Trophoblast cell (in vitro differentiated cells and primary cell): Measurements from ENCODE around the gene TPK1.

Experiments
- DNase-seq, 2 donors: peaks; one replicate each; pipeline ENCODE4 v3.0.0-alpha.2; 2016
- H2AFZ ChIP-seq: 2 replicates; pipeline ENCODE4 v1.6.1; 2013; ENCODE audit warnings: low read length, moderate library complexity, mild to moderate bottlenecking; ENCODE audit not compliant: insufficient read depth, poor library complexity
- H2AK5ac ChIP-seq: 2 replicates; pipeline ENCODE4 v1.6.1; 2013; ENCODE audit warnings: mild to moderate bottlenecking, low read length
- H2BK120ac ChIP-seq: 2 replicates; pipeline ENCODE4 v1.6.1; 2013; ENCODE audit warnings: low read length, mild to moderate bottlenecking, moderate library complexity; ENCODE audit not compliant: insufficient read depth, poor library complexity
- H2BK12ac ChIP-seq: 2 replicates; pipeline ENCODE4 v1.6.1; 2013; ENCODE audit warnings: mild to moderate bottlenecking, low read length, moderate library complexity
- H2BK5ac ChIP-seq: 2 replicates; pipeline ENCODE4 v1.6.1; 2013; ENCODE audit warnings: low read length, low read depth, moderate library complexity, mild to moderate bottlenecking; ENCODE audit not compliant: poor library complexity
- H3K14ac ChIP-seq: 2 replicates; pipeline ENCODE4 v1.6.1; 2013; ENCODE audit warnings: mild to moderate bottlenecking, low read length
- H3K18ac ChIP-seq: 2 replicates; pipeline ENCODE4 v1.6.1; 2013; ENCODE audit warnings: mild to moderate bottlenecking, low read length
- H3K23ac ChIP-seq: 2 replicates; pipeline ENCODE4 v1.6.1; 2013; ENCODE audit warnings: low read length
- H3K27ac ChIP-seq: 2 replicates; pipeline ENCODE4 v1.5.1; 2013; ENCODE audit warnings: low read depth, mild to moderate bottlenecking, inconsistent platforms, low read length, moderate library complexity
- H3K27me3 ChIP-seq: 2 replicates; pipeline ENCODE4 v1.6.1; 2013; ENCODE audit warnings: inconsistent platforms, mild to moderate bottlenecking, low read length, moderate library complexity; ENCODE audit not compliant: insufficient read depth
- H3K36me3 ChIP-seq, 2 experiments: 1 replicate in 1 of 2; 2 replicates in 1 of 2; pipeline ENCODE4 v1.6.1; 2013; ENCODE audit warnings: low read length in 2 of 2, mild to moderate bottlenecking in 2 of 2, moderate library complexity in 1 of 2; ENCODE audit not compliant: insufficient read depth in 2 of 2, control insufficient read depth in 1 of 2
- H3K4ac ChIP-seq: 2 replicates; pipeline ENCODE4 v1.6.1; 2013; ENCODE audit warnings: low read depth, mild to moderate bottlenecking, low read length, moderate library complexity
- H3K4me1 ChIP-seq, 2 experiments: 1 replicate in 1 of 2; 2 replicates in 1 of 2; pipeline ENCODE4 v1.6.1; 2013; ENCODE audit warnings: low read length in 2 of 2, mild to moderate bottlenecking in 2 of 2, moderate library complexity in 1 of 2; ENCODE audit not compliant: insufficient read depth in 2 of 2, control insufficient read depth in 1 of 2
- H3K4me2 ChIP-seq: 2 replicates; pipeline ENCODE4 v1.6.1; 2013; ENCODE audit warnings: inconsistent platforms, mild to moderate bottlenecking, low read length, moderate library complexity
- H3K4me3 ChIP-seq: 2 replicates; pipeline ENCODE4 v1.5.1; 2013; ENCODE audit warnings: mild to moderate bottlenecking, low read depth, low read length, inconsistent platforms
- H3K79me1 ChIP-seq: one replicate; pipeline ENCODE4 v1.6.1; 2013; ENCODE audit warnings: low read length
- H3K79me2 ChIP-seq: 2 replicates; pipeline ENCODE4 v1.6.1; 2013; ENCODE audit warnings: low read length, mild to moderate bottlenecking; ENCODE audit not compliant: control insufficient read depth, insufficient read depth, poor library complexity
- H3K9ac ChIP-seq: 2 replicates; pipeline ENCODE4 v1.6.1; 2013; ENCODE audit warnings: mild to moderate bottlenecking, low read length
- H3K9me3 ChIP-seq: 2 replicates; pipeline ENCODE4 v1.6.1; 2013; ENCODE audit warnings: low read depth, mild to moderate bottlenecking, control low read depth, inconsistent platforms, low read length; ENCODE audit not compliant: insufficient read depth
- H4K12ac ChIP-seq: 2 replicates; pipeline ENCODE4 v1.6.1; 2013; ENCODE audit warnings: low read depth, mild to moderate bottlenecking, low read length, moderate library complexity
- H4K8ac ChIP-seq: 2 replicates; pipeline ENCODE4 v1.6.1; 2013; ENCODE audit warnings: low read depth, mild to moderate bottlenecking, low read length, moderate library complexity
- H4K91ac ChIP-seq: one replicate; pipeline ENCODE4 v1.6.1; 2013; ENCODE audit warnings: low read depth, mild to moderate bottlenecking, low read length, moderate library complexity
- WGBS: extraction: QIAGEN DNeasy Blood & Tissue Kit; methylation state at CpG from one replicate; pipeline ENCODE4 v1.1.7; 2013; ENCODE audit warnings: missing lambda C conversion rate; ENCODE audit not compliant: insufficient read length, insufficient coverage; ENCODE audit errors: extremely low coverage; 5-methylcytosine and 5-hydroxymethylcytosine counted together

The TPK1 gene

GRCh38 chr7:144416341-144416740, 419.5 kb downstream of the TPK1 start:
- H4K91ac ChIP-seq = no peak overlapping the region
- no peak overlapping the region for H2BK120ac ChIP-seq
- no peak overlapping the region for H2BK5ac ChIP-seq
- no peak overlapping the region for H3K4me2 ChIP-seq
- H3K9ac ChIP-seq = no peak overlapping the region
- no peak overlapping the region for H2AFZ ChIP-seq
- peaks cover 0 to 2% of the 10 kb centered on the region in 2 experiments for H3K4me1 ChIP-seq
- H3K4me3 ChIP-seq = no peak overlapping the region
- H3K14ac ChIP-seq = no peak overlapping the region
- H4K12ac ChIP-seq = no peak overlapping the region
- H3K27ac ChIP-seq = no peak overlapping the region
- H3K79me2 ChIP-seq = no peaks in the 10 kb centered on the region
- H3K4ac ChIP-seq = no peak overlapping the region
- peaks cover 5% of the 10 kb centered on the region for H3K9me3 ChIP-seq
- no peak overlapping the region for H2BK12ac ChIP-seq
- no peak overlapping the region for H3K23ac ChIP-seq
- no peak for DNase-seq
- H3K27me3 ChIP-seq = no peaks in the 10 kb centered on the region
- H3K79me1 ChIP-seq = no peaks in the 10 kb centered on the region
- no peak overlapping the region for H3K18ac ChIP-seq
- no peak overlapping the region for H4K8ac ChIP-seq
- no peak overlapping the region for H2AK5ac ChIP-seq
- H3K36me3 ChIP-seq = no peaks in the 10 kb centered on the region

GRCh38 chr7:144415858-144416257, 420.0 kb downstream of the TPK1 start:
- Histone ChIP-seq H3K4me2 (no peak overlapping the region), H2BK12ac (no peak overlapping the region), H2AK5ac (no peak overlapping the region), H3K4me3 (no peak overlapping the region), H4K12ac (no peak overlapping the region), H4K8ac (no peak overlapping the region), H3K14ac (no peak overlapping the region), H3K4ac (no peak overlapping the region), H3K79me1 (no peaks in the 10 kb centered on the region), H3K18ac (no peak overlapping the region), H2AFZ (no peak overlapping the region), H3K23ac (no peak overlapping the region), H3K36me3 (no peaks in the 10 kb centered on the region), H2BK5ac (no peak overlapping the region), H3K79me2 (no peaks in the 10 kb centered on the region), H3K4me1 (peaks cover 0 to 2% of the 10 kb centered on the region in 2 experiments), H3K27me3 (no peaks in the 10 kb centered on the region), H3K27ac (no peak overlapping the region), H3K9ac (no peak overlapping the region), H3K9me3 (peaks cover 5% of the 10 kb centered on the region), H2BK120ac (no peak overlapping the region), H4K91ac (no peak overlapping the region)
- DNase-seq = peak; percentile 34 to 54

- H3K4me1 ChIP-seq = peaks cover 0 to 2% of the 10 kb centered on the region in 2 experiments
- H3K23ac ChIP-seq = no peak overlapping the region
- H2BK120ac ChIP-seq = no peak overlapping the region
- no peak overlapping the region for H3K4ac ChIP-seq
- no peak overlapping the region for H2BK5ac ChIP-seq
- no peak overlapping the region for H2AK5ac ChIP-seq
- no peak overlapping the region for H4K91ac ChIP-seq
- H3K36me3 ChIP-seq = no peaks in the 10 kb centered on the region
- H3K4me2 ChIP-seq = no peak overlapping the region
- H3K9ac ChIP-seq = no peak overlapping the region
- no peak overlapping the region for H2BK12ac ChIP-seq
- H3K4me3 ChIP-seq = no peak overlapping the region
- no peak overlapping the region for H4K8ac ChIP-seq
- peaks cover 5% of the 10 kb centered on the region for H3K9me3 ChIP-seq
- no peaks in the 10 kb centered on the region for H3K79me1 ChIP-seq
- no peak overlapping the region for H2AFZ ChIP-seq
- no CpG with 5 or more reads among the region's 3 CpGs for WGBS
- H3K27me3 ChIP-seq = no peaks in the 10 kb centered on the region
- H3K18ac ChIP-seq = no peak overlapping the region
- no peak overlapping the region for H3K27ac ChIP-seq
- no peak for DNase-seq
- H3K14ac ChIP-seq = no peak overlapping the region
- no peaks in the 10 kb centered on the region for H3K79me2 ChIP-seq
- H4K12ac ChIP-seq = no peak overlapping the region
These were observed 421.0 kb downstream of the TPK1 start for GRCh38 chr7:144414815-144415214.

GRCh38 chr7:144410441-144410840, 425.4 kb downstream of the TPK1 start:
- Histone ChIP-seq H2BK120ac (no peak overlapping the region), H3K4ac (no peak overlapping the region), H3K9me3 (no peaks in the 10 kb centered on the region), H4K12ac (no peak overlapping the region), H3K27ac (no peak overlapping the region), H3K23ac (no peak overlapping the region), H4K91ac (no peak overlapping the region), H3K4me1 (no peaks in the 10 kb centered on the region), H3K79me2 (no peaks in the 10 kb centered on the region), H3K36me3 (no peaks in the 10 kb centered on the region), H2AFZ (no peak overlapping the region), H3K27me3 (no peaks in the 10 kb centered on the region), H3K4me3 (no peak overlapping the region), H3K14ac (no peak overlapping the region), H3K9ac (no peak overlapping the region), H3K79me1 (no peaks in the 10 kb centered on the region), H2BK5ac (no peak overlapping the region), H3K4me2 (no peak overlapping the region), H2BK12ac (no peak overlapping the region), H2AK5ac (no peak overlapping the region), H3K18ac (no peak overlapping the region), H4K8ac (no peak overlapping the region)
- no CpG with 5 or more reads among the region's 4 CpGs for WGBS
- DNase-seq = no peak

GRCh38 chr7:144408121-144408520, 427.7 kb downstream of the TPK1 start:
- Histone ChIP-seq H3K36me3 (no peaks in the 10 kb centered on the region), H2AFZ (no peak overlapping the region), H2BK12ac (no peak overlapping the region), H4K91ac (no peak overlapping the region), H2BK5ac (no peak overlapping the region), H3K14ac (no peak overlapping the region), H3K9me3 (no peaks in the 10 kb centered on the region), H4K8ac (no peak overlapping the region), H3K4ac (no peak overlapping the region), H4K12ac (no peak overlapping the region), H3K27ac (no peak overlapping the region), H3K79me2 (no peaks in the 10 kb centered on the region), H3K18ac (no peak overlapping the region), H3K4me2 (no peak overlapping the region), H3K4me3 (no peak overlapping the region), H3K27me3 (no peaks in the 10 kb centered on the region), H3K9ac (no peak overlapping the region), H3K79me1 (no peaks in the 10 kb centered on the region), H2BK120ac (no peak overlapping the region), H2AK5ac (no peak overlapping the region), H3K23ac (no peak overlapping the region), H3K4me1 (no peaks in the 10 kb centered on the region)
- WGBS = no CpG with 5 or more reads among the region's 3 CpGs
- no peak for DNase-seq
